NCI-H128 (cell line): ENCODE results near the gene ACTL6B.
A peak's percentile ranks its signal among the peaks of the same experiment; 100 is the strongest.
"Not testable (repeated sequence)": the region's sequence is repeated elsewhere in the genome, so short reads cannot be mapped to it uniquely, and the experiment has no call there.

ENCODE experiments used
- DNase-seq: peaks from one replicate; lab custom pipeline; 2025; ENCODE audit not compliant: unreplicated experiment; lab: John Stamatoyannopoulos, UW

Gene ACTL6B

DNA sequence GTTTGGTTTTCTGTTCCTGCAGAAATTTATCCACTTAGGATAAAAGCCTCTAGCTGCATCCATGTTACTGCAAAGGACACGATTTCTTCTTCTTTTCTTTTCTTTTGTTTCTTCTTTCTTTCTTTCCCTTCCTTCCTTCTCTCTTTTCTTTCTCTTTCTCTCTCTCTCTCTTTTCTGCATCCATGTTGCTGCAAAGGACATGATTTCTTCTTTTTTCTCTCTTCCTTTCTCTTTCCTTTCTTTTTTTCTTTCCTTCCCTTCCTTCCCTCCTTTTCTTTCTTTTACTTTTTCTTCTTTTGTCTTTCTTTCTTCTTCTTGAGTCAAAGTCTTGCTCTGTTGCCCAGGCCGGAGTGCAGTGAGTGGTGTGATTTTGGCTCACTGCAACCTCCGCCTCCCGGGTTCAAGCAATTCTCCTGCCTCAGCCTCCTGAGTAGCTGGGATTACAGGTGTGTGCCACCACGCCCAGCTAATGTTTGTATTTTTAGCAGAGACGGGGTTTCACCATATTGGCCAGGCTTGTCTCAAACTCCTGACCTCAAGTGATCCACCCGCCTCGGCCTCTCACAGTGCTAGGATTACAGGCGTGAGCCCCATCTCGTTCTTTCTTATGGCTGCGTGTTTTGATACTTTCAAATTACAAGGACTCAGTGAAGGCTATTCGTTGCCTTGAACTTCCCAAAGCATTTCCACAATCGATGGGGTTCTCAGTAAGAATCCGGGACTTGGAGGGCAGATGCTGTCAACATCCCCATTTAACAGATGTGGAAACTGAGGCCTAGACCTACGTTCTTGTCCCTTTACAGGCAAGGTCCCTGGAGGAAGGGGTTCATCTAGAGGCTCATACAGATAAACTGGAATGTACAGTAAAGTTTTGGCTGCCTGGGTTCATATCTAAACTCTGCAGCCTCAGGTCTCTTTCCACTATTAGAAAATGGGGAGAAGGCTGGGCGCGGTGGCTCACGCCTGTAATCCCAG is 15.4 kb upstream of the ACTL6B start:
- DNase-seq: no peak

- DNase-seq: no peak
Measured at GRCh38 chr7:100670074-100670473, 13.8 kb upstream of the ACTL6B start.

DNA sequence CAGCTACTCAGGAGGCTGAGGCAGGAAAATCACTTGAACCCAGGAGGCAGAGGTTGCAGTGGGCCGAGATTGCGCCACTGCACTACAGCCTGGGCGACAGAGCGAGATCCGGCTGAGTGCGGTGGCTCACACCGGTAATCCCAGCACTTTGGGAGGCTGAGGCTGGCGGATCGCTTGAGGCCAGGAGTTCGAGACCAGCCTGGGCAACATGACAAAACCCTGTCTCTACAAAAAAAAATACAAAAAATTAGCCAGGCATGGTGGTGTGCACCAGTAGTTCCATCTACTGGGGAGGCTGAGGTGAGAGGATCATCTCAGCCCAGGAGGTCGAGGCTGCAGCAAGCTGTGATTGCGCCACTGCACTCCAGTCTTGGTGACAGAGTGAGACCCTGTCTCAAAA is 12.9 kb upstream of the ACTL6B start:
- not testable (repeated sequence) for DNase-seq

DNA sequence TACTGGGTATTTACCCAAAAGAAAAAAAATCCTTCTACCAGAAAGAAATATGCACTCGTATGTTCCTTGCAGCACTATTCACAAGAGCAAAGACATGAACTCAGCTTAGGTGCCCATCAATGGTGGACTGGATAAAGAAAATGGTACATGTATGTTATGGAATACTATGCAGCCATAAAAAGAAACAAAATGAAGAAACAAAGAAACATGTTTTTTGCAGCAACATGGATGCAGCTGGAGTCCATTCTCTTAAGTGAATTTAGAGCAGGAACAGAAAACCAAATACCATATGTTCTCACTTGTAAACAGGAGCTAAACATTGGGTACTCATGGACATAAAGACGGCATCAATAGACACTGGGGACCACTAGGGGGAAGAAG is 11.8 kb upstream of the ACTL6B start:
- no peak for DNase-seq

DNA sequence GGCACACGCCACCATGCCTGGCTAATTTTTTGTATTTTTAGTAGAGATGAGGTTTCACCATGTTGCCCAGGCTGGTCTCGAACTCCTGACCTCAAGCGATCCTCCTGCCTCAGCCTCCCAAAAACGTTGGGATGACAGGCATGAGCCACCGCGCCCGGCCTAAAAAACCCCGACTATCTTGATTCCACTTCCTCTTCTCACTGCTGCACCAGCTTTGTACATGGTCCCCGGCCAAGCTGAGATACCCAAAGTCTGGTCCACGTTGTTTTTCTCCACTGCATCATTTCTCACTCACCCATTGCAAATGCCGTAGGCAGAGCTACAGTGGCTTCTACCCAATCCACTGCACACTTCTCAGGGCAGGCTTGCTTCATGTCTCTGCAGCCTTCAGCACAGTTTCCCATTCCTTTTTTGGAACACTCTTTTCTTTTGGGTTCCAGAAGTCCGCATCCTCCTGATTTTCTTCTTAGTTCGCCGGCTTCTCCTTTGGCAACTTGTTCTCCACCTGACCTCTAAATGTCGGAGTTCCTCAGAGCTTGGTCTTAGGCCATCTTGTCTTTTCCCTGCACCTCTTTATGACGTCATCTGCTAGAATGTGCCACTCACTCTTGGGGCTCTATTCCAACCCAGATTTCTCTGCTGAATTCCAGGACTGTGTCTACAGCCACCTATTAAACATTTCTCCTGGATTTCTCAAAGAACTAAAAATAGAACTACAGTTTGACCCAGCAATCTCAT is 11.3 kb upstream of the ACTL6B start:
- no peak for DNase-seq

GRCh38 chr7:100665168-100665726 is 9.0 kb upstream of the ACTL6B start:
- no peak for DNase-seq

- DNase-seq: not testable (repeated sequence)
Measured at GRCh38 chr7:100662194-100662776, 6.0 kb upstream of the ACTL6B start.

GRCh38 chr7:100654908-100655831 is 1.1 kb downstream of the ACTL6B start:
- DNase-seq: no peak

DNA sequence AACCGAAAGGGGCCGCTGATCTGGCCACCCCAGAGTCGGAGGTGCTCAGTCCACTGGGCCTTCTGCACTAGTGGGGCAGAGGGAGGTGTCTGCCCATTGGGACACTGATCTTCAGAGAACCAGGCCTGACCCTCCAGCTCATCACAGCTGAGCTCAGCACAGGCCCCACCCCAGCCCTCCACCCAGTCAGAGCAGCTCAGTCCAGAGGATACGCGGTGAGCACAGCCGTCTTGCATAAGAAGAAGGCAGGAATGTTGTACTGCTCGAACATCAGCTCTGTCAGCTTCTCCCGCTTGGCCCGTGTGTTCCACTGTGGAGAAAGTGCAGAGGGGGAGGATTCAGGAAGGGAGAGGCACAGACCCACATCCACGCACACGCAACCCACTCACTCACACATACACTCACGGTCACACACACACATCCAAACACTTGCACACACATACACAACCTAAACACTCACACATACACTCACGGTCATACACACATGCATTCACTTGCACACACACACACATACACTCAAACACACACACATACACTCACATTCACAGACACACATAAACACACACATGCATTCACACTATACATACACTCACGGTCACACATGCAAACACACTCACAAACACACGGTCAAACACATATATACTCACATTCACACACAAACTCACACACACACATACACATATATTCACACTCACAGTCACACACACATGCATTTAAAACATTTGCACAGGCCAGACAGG is 6.3 kb downstream of the ACTL6B start:
- no peak for DNase-seq

DNA sequence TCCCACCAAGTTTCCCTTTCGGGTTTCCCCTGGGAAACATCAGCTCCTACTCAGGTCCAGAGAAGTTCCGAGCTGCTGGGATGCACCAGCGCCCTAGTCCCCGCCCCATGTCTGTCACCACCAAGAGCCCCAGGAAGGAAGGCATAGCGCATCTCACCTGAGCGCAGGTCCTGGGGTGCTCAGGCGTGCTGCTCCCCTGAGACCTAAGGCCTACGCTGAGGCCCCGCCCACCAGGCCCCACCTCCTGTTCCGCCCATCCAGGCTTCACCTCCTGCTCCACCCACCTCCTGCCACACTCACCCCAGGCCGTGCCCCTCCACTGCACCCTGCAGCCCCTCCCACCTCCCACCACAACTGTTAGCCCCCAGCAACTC is 13.7 kb downstream of the ACTL6B start:
- DNase-seq: no peak

- no peak for DNase-seq
Measured at GRCh38 chr7:100641860-100642533, 14.3 kb downstream of the ACTL6B start.

- no peak for DNase-seq
Measured at GRCh38 chr7:100641463-100641859, 14.8 kb downstream of the ACTL6B start, which contains the start of gene TFR2. TSS of gene TFR2 (minus strand) at chr7:100641552. CDS start at chr7:100641509, 43 bp downstream.

- DNase-seq: no peak
Measured at GRCh38 chr7:100640517-100641440, 15.5 kb downstream of the ACTL6B start.

GRCh38 chr7:100639995-100640516 is 16.2 kb downstream of the ACTL6B start:
- no peak for DNase-seq

- peak; percentile 8 for DNase-seq
Measured at GRCh38 chr7:100632951-100633717, 23.1 kb downstream of the ACTL6B start.

GRCh38 chr7:100630066-100630465 is 26.2 kb downstream of the ACTL6B start:
- no peak for DNase-seq

- no peak for DNase-seq
Measured at GRCh38 chr7:100629117-100629716, 27.0 kb downstream of the ACTL6B start.
